ENCODE data around the gene AMMECR1. TPM values are rescaled to one million over a fixed set of nuclear protein-coding genes. Genes with fewer than 3 reads are reported as not detected.

Gene AMMECR1
- total and polyA plus RNA-seq, 2 experiments from 2014 or later, result 16.9 to 32.5 TPM

- TF ChIP-seq REST (IDR thresholded peaks at IDR 0.05; ENCODE audit: unreplicated experiment), result no peak
- no peak for TF ChIP-seq CREB1 (CRISPR knock-in tag; IDR thresholded peaks at IDR 0.05; ENCODE audit: low read depth)
- no peak for TF ChIP-seq JUNB (IDR thresholded peaks at IDR 0.05; ENCODE audit: unreplicated experiment)
- TF ChIP-seq, protein P1, sequence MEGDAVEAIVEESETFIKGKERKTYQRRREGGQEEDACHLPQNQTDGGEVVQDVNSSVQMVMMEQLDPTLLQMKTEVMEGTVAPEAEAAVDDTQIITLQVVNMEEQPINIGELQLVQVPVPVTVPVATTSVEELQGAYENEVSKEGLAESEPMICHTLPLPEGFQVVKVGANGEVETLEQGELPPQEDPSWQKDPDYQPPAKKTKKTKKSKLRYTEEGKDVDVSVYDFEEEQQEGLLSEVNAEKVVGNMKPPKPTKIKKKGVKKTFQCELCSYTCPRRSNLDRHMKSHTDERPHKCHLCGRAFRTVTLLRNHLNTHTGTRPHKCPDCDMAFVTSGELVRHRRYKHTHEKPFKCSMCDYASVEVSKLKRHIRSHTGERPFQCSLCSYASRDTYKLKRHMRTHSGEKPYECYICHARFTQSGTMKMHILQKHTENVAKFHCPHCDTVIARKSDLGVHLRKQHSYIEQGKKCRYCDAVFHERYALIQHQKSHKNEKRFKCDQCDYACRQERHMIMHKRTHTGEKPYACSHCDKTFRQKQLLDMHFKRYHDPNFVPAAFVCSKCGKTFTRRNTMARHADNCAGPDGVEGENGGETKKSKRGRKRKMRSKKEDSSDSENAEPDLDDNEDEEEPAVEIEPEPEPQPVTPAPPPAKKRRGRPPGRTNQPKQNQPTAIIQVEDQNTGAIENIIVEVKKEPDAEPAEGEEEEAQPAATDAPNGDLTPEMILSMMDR (conservative IDR thresholded peaks at IDR 0.05; ENCODE audit: low read depth in 2 of 2), result no peak
- no peak for TF ChIP-seq EZH2phosphoT487 (IDR thresholded peaks at IDR 0.05; ENCODE audit: unreplicated experiment)
- no peak for TF ChIP-seq POLR2AphosphoS5 (IDR thresholded peaks at IDR 0.05; ENCODE audit: low read depth)
Observed at GRCh38 chrX:110182362-110182761, 135.5 kb downstream of the AMMECR1 start (continued).

GRCh38 chrX:110181459-110182137 lies 136.3 kb downstream of the AMMECR1 start:
- H3K27ac Mint-ChIP-seq, result no peak overlapping the region
- no peak for ATAC-seq

DNA sequence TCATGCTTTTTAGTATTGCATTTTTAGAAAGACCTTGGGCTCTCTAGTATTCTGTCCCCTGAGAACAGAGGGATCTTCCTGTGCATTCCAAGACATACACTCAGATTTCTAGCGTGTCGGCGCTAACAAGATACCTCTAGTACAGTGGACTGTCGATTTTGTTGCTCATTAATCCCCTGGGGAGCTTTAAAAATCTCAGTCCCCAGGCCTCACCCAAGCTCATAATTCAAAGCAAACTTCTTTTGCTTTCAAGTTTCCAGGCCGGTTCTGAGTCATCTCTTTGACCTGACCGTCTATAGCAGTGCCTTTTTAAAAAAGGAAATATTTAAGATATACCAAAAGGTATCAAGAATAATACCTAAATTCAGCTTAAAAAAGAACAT lies 137.0 kb downstream of the AMMECR1 start:
- Histone ChIP-seq H4K20me1 (replicated peaks; ENCODE audit: insufficient read depth) (no peaks in the 10 kb centered on the region), H3K9me2 (ENCODE audit: insufficient read depth) (no peaks in the 10 kb centered on the region), H3K4me2 (no peak overlapping the region), H3K4me3 (no peak overlapping the region), H3K4me1 (ENCODE audit: insufficient read depth) (no peaks in the 10 kb centered on the region), H3F3A (replicated peaks; ENCODE audit: low read depth) (no peaks in the 10 kb centered on the region), H3K27me3 (ENCODE audit: insufficient read depth) (no peaks in the 10 kb centered on the region), H2AFZ (no peak overlapping the region), H3K27ac (ENCODE audit: low read depth) (no peak overlapping the region), H3K79me2 (replicated peaks; ENCODE audit: insufficient read depth) (no peaks in the 10 kb centered on the region), H3K36me3 (ENCODE audit: insufficient read depth) (no peaks in the 10 kb centered on the region)
- DNase-seq (ENCODE audit: low spot score) (no peak), ATAC-seq (no peak)
- Mint-ChIP-seq H3K36me3 (ENCODE audit: low read depth) (no peaks in the 10 kb centered on the region), H3K4me3 (no peak overlapping the region), H3K27ac (no peak overlapping the region), H3K27me3 (ENCODE audit: insufficient read depth, low read depth, poor library complexity) (peaks cover 3% of the 10 kb centered on the region), H3K9me3 (no peaks in the 10 kb centered on the region; the same call in 2 of the 3 replicates), H3K4me1 (peaks cover 20% of the 10 kb centered on the region)
- TF ChIP-seq JUNB (IDR thresholded peaks at IDR 0.05; ENCODE audit: unreplicated experiment) (no peak), EZH2 (IDR thresholded peaks at IDR 0.05; ENCODE audit: low read depth, unreplicated experiment) (no peak), CREB1 (CRISPR knock-in tag; IDR thresholded peaks at IDR 0.05; ENCODE audit: low read depth) (no peak), ZNF331 (CRISPR knock-in tag; IDR thresholded peaks at IDR 0.05; ENCODE audit: low read depth) (no peak), STAT1 (IDR thresholded peaks at IDR 0.05; ENCODE audit: unreplicated experiment) (no peak), REST (IDR thresholded peaks at IDR 0.05; ENCODE audit: unreplicated experiment) (no peak), EZH2phosphoT487 (IDR thresholded peaks at IDR 0.05; ENCODE audit: unreplicated experiment) (no peak), ZNF114 (CRISPR knock-in tag; IDR thresholded peaks at IDR 0.05) (no peak)

More at GRCh38 chrX:110181459-110182137, 136.3 kb downstream of the AMMECR1 start:
- Mint-ChIP-seq H3K4me3 (no peak overlapping the region), H3K27me3 (ENCODE audit: insufficient read depth, low read depth, poor library complexity) (peaks cover 3% of the 10 kb centered on the region), H3K4me1 (peaks cover 20% of the 10 kb centered on the region), H3K9me3 (peaks cover 4% of the 10 kb centered on the region; the same call in 2 of the 3 replicates), H3K36me3 (ENCODE audit: low read depth) (peaks cover 3% of the 10 kb centered on the region; the same call in 2 of the 3 replicates)
- Histone ChIP-seq H3K9me2 (ENCODE audit: insufficient read depth) (no peaks in the 10 kb centered on the region), H3K4me1 (ENCODE audit: insufficient read depth) (no peaks in the 10 kb centered on the region), H3F3A (replicated peaks; ENCODE audit: low read depth) (no peaks in the 10 kb centered on the region), H3K79me2 (replicated peaks; ENCODE audit: insufficient read depth) (no peaks in the 10 kb centered on the region), H3K4me3 (no peak overlapping the region), H2AFZ (no peak overlapping the region), H3K27ac (ENCODE audit: low read depth) (no peak overlapping the region), H3K4me2 (no peak overlapping the region), H3K36me3 (ENCODE audit: insufficient read depth) (no peaks in the 10 kb centered on the region), H4K20me1 (replicated peaks; ENCODE audit: insufficient read depth) (no peaks in the 10 kb centered on the region), H3K27me3 (ENCODE audit: insufficient read depth) (no peaks in the 10 kb centered on the region)
- no peak for DNase-seq (ENCODE audit: low spot score)
- TF ChIP-seq CREB1 (CRISPR knock-in tag; IDR thresholded peaks at IDR 0.05; ENCODE audit: low read depth), result no peak

Measured in GM23338 (cell line).